OCI-M2 (cell line): Measurements from ENCODE around the gene PTPN14.
"Not testable (repeated sequence)": the region's sequence is repeated elsewhere in the genome, so short reads cannot be mapped to it uniquely, and the experiment has no call there.

Experiments
- DNase-seq: peaks from one replicate; lab custom pipeline; 2025; ENCODE audit not compliant: unreplicated experiment; lab: John Stamatoyannopoulos, UW

The PTPN14 gene

GRCh38 chr1:214542275-214543199 lies 8.9 kb downstream of the PTPN14 start:
- DNase-seq: no peak

- DNase-seq: no peak
Observed at GRCh38 chr1:214541693-214542092, 9.7 kb downstream of the PTPN14 start.

DNA sequence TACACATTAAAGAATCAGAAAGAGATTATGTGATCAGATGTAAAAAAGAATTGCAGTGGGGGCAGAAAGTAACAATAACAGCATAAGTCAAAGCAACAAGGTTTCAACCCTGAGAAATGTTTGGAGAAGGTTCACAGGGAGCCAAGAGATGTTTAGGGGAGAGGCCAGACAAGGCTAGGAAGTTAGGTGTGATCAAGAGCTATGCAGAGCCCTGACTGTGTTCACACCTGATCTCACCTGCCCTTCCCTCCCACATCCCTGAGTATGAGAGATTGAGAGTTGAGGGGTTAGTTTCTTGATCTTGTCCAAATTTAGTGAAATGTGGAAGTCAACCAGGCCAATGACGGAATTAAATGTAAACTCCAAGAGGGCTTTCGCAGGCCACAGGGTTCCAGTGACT lies 10.2 kb downstream of the PTPN14 start:
- no peak for DNase-seq

- DNase-seq: no peak
Observed at GRCh38 chr1:214540324-214540723, 11.1 kb downstream of the PTPN14 start.

GRCh38 chr1:214538496-214538895 lies 12.9 kb downstream of the PTPN14 start:
- no peak for DNase-seq

- no peak for DNase-seq
Observed at GRCh38 chr1:214537872-214538473, 13.4 kb downstream of the PTPN14 start.

DNA sequence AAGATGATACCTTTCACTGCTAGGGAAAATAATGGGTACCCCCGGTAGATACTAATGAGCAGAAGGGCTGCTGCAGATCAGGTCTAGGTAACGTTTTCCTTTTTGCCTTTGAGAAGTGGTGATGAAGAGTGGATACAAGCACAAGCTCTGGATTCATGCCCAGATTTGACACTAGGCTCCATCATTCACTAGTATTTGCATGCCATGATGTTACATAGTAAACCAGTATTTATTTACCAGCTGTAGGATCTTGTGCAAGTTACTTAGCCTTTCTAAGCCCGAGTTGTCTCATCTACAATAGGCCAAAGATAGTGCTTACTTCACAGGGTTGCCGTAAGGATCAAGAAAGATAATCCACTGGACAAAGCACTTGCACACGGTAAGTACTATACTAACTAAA lies 14.2 kb downstream of the PTPN14 start:
- no peak for DNase-seq

DNA sequence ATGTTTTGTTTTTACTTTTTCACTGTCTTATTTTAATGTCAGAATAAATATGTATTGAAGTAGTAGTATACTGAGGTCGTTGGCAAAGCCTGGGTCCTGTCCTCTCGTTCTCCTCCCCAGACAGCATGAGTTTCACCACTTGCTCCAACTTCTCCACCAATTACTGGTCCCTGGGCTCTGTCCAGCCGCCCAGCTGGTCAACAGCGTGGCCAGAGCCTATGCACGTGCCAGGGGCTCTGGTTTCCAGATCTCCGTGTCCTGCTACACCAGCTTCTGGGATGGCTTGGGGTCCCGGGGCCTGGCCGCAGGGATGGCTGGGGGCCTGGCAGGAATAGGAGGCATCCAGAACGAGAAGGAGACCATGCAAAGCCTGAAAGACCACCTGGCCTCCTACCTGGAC lies 19.3 kb downstream of the PTPN14 start:
- DNase-seq: no peak

DNA sequence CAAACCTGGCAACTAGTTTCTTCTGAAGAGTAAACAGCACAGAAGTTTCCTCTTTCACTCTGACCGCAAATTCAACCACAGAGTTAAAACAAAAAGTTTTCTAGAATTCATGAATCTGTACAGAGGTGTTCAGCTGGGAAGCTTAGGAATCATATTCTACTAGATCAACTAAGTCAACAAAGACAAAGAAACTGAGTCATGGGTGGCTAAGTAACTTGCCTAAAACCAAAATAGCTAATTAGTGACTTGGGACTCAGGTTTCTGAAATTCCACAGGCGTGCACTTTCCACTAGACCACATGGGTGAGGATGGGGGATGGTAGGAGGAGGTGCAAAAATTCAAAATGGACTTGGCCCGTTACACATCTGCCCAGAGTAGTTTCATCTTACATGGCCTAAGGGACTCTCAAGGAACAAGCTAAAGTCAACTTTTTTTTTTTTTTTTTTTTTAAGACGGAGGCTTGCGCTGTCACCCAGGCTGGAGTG lies 25.8 kb downstream of the PTPN14 start:
- DNase-seq: no peak

- no peak for DNase-seq
Observed at GRCh38 chr1:214524824-214525223, 26.6 kb downstream of the PTPN14 start.

- DNase-seq: no peak
Observed at GRCh38 chr1:214523124-214523824, 28.1 kb downstream of the PTPN14 start.

DNA sequence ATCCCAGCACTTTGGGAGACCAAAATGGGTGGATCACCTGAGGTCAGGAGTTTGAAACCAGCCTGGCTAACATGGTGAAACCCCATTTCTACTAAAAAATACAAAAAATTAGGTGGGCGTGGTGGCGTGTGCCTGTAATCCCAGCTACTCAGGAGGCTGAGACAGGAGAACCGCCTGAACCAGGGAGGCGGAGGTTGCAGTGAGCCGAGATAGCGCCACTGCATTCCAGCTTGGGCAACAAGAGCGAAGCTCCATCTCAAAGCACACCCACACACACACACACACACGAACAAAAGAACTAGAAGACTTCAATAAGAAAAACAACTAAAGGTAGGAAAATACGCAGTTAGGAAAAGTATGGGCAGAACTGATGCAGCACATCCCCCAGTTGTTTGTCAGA lies 29.9 kb downstream of the PTPN14 start:
- DNase-seq: not testable (repeated sequence)

DNA sequence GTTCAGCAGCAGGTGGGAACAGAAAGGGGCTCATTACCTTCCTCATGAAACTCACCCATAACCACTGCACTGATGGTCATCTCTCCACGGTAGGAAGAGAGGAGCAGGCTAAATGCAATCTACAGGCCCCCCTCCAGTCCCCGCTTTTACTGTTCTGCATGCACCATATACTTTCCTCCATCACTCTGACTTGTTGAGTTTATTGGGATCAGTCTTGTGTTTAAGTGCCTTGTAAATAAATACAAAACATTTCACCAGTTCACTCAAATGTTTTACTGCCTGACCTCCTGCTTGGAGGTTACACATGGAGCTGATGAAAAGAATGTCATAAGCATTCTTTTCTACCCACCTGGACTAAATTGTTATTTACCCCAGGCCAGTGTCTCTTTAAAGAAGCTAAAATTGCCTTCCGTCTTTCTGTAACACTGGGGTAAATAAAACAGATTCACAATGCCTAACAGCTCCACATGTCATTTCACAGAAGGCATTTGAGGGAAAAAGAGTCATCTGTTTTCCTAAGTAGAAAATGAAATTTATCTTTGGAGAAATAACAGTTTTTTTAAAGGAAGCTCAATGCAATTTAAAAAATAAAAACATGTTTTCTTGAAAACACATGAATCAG lies 30.7 kb downstream of the PTPN14 start:
- DNase-seq: no peak

- no peak for DNase-seq
Observed at GRCh38 chr1:214518361-214518760, 33.0 kb downstream of the PTPN14 start.

GRCh38 chr1:214516434-214517326 lies 34.7 kb downstream of the PTPN14 start:
- no peak for DNase-seq

GRCh38 chr1:214515544-214516433 lies 35.6 kb downstream of the PTPN14 start:
- no peak for DNase-seq

- no peak for DNase-seq
Observed at GRCh38 chr1:214514819-214515383, 36.5 kb downstream of the PTPN14 start.

GRCh38 chr1:214514032-214514818 lies 37.2 kb downstream of the PTPN14 start:
- no peak for DNase-seq
